IPS DF 6.9 (cell line): ENCODE data around the gene VPS72.

Experiments
- DNase-seq: peaks from one replicate; pipeline ENCODE4 v3.0.0-alpha.2; 2013; ENCODE audit warnings: low read depth, low spot score
- H3K27ac ChIP-seq: one replicate; pipeline ENCODE4 v1.5.1; 2013; ENCODE audit warnings: low read length, control low read depth
- H3K27me3 ChIP-seq: 2 replicates; pipeline ENCODE4 v1.6.1; 2013; ENCODE audit warnings: mild to moderate bottlenecking, low read length; ENCODE audit not compliant: control insufficient read depth, insufficient read depth
- H3K36me3 ChIP-seq: 2 replicates; pipeline ENCODE4 v1.6.1; 2013; ENCODE audit warnings: low read length; ENCODE audit not compliant: control insufficient read depth, insufficient read depth
- H3K4me1 ChIP-seq: 2 replicates; pipeline ENCODE4 v1.6.1; 2013; ENCODE audit warnings: low read length; ENCODE audit not compliant: control insufficient read depth, insufficient read depth
- H3K4me3 ChIP-seq: 2 replicates; pipeline ENCODE4 v1.5.1; 2013; ENCODE audit warnings: mild to moderate bottlenecking, low read length
- H3K9me3 ChIP-seq: 2 replicates; pipeline ENCODE4 v1.6.1; 2013; ENCODE audit warnings: low read length, inconsistent platforms; ENCODE audit not compliant: control insufficient read depth, insufficient read depth
- WGBS: extraction: QIAGEN DNeasy Blood & Tissue Kit; methylation state at CpG from one replicate; pipeline ENCODE4 v1.1.7; 2013; ENCODE audit warnings: mixed read lengths, missing lambda C conversion rate; ENCODE audit not compliant: insufficient read length, insufficient coverage; 5-methylcytosine and 5-hydroxymethylcytosine counted together

The VPS72 gene

GRCh38 chr1:151187205-151187604 lies 2.8 kb downstream of the VPS72 start:
- Histone ChIP-seq H3K9me3 (no peaks in the 10 kb centered on the region), H3K27ac (no peak overlapping the region), H3K4me3 (no peak overlapping the region), H3K27me3 (no peaks in the 10 kb centered on the region), H3K36me3 (peaks cover 13% of the 10 kb centered on the region), H3K4me1 (no peaks in the 10 kb centered on the region)
- DNase-seq: no peak
- no CpG with 5 or more reads among the region's 1 CpG for WGBS

- Histone ChIP-seq H3K36me3 (peaks cover 27% of the 10 kb centered on the region), H3K27me3 (no peaks in the 10 kb centered on the region), H3K27ac (no peak overlapping the region), H3K4me1 (no peaks in the 10 kb centered on the region; the same call in 1 of the 2 replicates), H3K4me3 (no peak overlapping the region), H3K9me3 (no peaks in the 10 kb centered on the region)
- no CpG with 5 or more reads among the region's 10 CpGs for WGBS
- DNase-seq: no peak
These were observed 5.8 kb downstream of the VPS72 start for GRCh38 chr1:151184211-151184610.

GRCh38 chr1:151176514-151177045 lies 13.4 kb downstream of the VPS72 start:
- H3K36me3 ChIP-seq: peaks cover 20% of the 10 kb centered on the region; the same call in 1 of the 2 replicates
- no peaks in the 10 kb centered on the region for H3K9me3 ChIP-seq
- H3K27me3 ChIP-seq: no peaks in the 10 kb centered on the region
- H3K4me3 ChIP-seq: no peak overlapping the region
- H3K27ac ChIP-seq: no peak overlapping the region
- DNase-seq: no peak
- no peaks in the 10 kb centered on the region; the same call in 1 of the 2 replicates for H3K4me1 ChIP-seq
- WGBS: no CpG with 5 or more reads among the region's 17 CpGs

- Histone ChIP-seq H3K27ac (no peak within 1 kb of the TSS), H3K36me3 (peaks cover 17% of the 10 kb centered on the region; the same call in 1 of the 2 replicates), H3K27me3 (no peaks in the 10 kb centered on the region), H3K9me3 (no peaks in the 10 kb centered on the region), H3K4me1 (no peaks in the 10 kb centered on the region; the same call in 1 of the 2 replicates), H3K4me3 (no peak within 1 kb of the TSS)
- no peak for DNase-seq
- WGBS: no CpG with 5 or more reads among the region's 4 CpGs
These were observed 14.1 kb downstream of the VPS72 start, which contains the start of gene TMOD4 for GRCh38 chr1:151175863-151176262. Gene TMOD4 (minus strand): TSS chr1:151175981. CDS start chr1:151174875, 1,106 bp downstream.

- Histone ChIP-seq H3K9me3 (no peaks in the 10 kb centered on the region), H3K36me3 (peaks cover 10% of the 10 kb centered on the region; the same call in 1 of the 2 replicates), H3K27me3 (no peaks in the 10 kb centered on the region), H3K4me1 (no peaks in the 10 kb centered on the region), H3K4me3 (no peak overlapping the region), H3K27ac (no peak overlapping the region)
- no CpG with 5 or more reads among the region's 6 CpGs for WGBS
- DNase-seq: no peak
These were observed 14.8 kb downstream of the VPS72 start for GRCh38 chr1:151175041-151175741.

GRCh38 chr1:151171190-151171589 lies 18.8 kb downstream of the VPS72 start:
- Histone ChIP-seq H3K27ac (no peak overlapping the region), H3K4me3 (no peak overlapping the region), H3K9me3 (no peaks in the 10 kb centered on the region), H3K4me1 (no peaks in the 10 kb centered on the region), H3K36me3 (0 out of 2 replicates have a peak, but pooled peaks cover 2% of the 10 kb centered on the region), H3K27me3 (no peaks in the 10 kb centered on the region)
- no peak for DNase-seq
- no CpG with 5 or more reads among the region's 5 CpGs for WGBS

- Histone ChIP-seq H3K4me1 (no peaks in the 10 kb centered on the region), H3K9me3 (no peaks in the 10 kb centered on the region), H3K36me3 (no peaks in the 10 kb centered on the region), H3K27me3 (no peaks in the 10 kb centered on the region), H3K4me3 (no peak overlapping the region; the same call in 1 of the 2 replicates), H3K27ac (no peak overlapping the region)
- WGBS: no CpG with 5 or more reads among the region's 6 CpGs
- DNase-seq: no peak
These were observed 22.9 kb downstream of the VPS72 start for GRCh38 chr1:151167116-151167515.

GRCh38 chr1:151166505-151166956 lies 23.5 kb downstream of the VPS72 start:
- DNase-seq: no peak
- Histone ChIP-seq H3K4me1 (no peaks in the 10 kb centered on the region), H3K9me3 (no peaks in the 10 kb centered on the region), H3K27ac (no peak overlapping the region), H3K4me3 (peak overlapping the region; percentile 72; the same call in 1 of the 2 replicates), H3K36me3 (no peaks in the 10 kb centered on the region), H3K27me3 (no peaks in the 10 kb centered on the region)
- no CpG with 5 or more reads among the region's 15 CpGs for WGBS

GRCh38 chr1:151165738-151166504 lies 24.1 kb downstream of the VPS72 start, which contains the start of the genes LYSMD1 and SCNM1:
Gene LYSMD1 (minus strand): TSS chr1:151165902. CDS start chr1:151165258, 644 bp downstream.
Gene SCNM1 (plus strand): TSS chr1:151166144. CDS start chr1:151166153, 9 bp downstream.
- H3K36me3 ChIP-seq: no peaks in the 10 kb centered on the region
- peak within 1 kb of the TSS; percentile 72 for H3K4me3 ChIP-seq
- no peaks in the 10 kb centered on the region for H3K4me1 ChIP-seq
- no CpG with 5 or more reads among the region's 38 CpGs for WGBS
- DNase-seq: peak; percentile 96
- no peaks in the 10 kb centered on the region for H3K9me3 ChIP-seq
- H3K27me3 ChIP-seq: no peaks in the 10 kb centered on the region
- no peak within 1 kb of the TSS for H3K27ac ChIP-seq

- DNase-seq: no peak
- Histone ChIP-seq H3K27ac (no peak overlapping the region), H3K4me3 (peak overlapping the region; percentile 45; the same call in 1 of the 2 replicates), H3K36me3 (no peaks in the 10 kb centered on the region; the same call in 1 of the 2 replicates), H3K27me3 (no peaks in the 10 kb centered on the region), H3K4me1 (no peaks in the 10 kb centered on the region), H3K9me3 (no peaks in the 10 kb centered on the region)
- WGBS: no CpG with 5 or more reads among the region's 15 CpGs
These were observed 24.7 kb downstream of the VPS72 start for GRCh38 chr1:151165281-151165737.
